ENCODE measurements around the gene CBX8. TPM values are rescaled to one million over a fixed set of nuclear protein-coding genes. Genes with fewer than 3 reads are reported as not detected.

Gene CBX8
- total RNA-seq, 2 experiments from 2014 or later, result 7.0 to 9.4 TPM

DNA sequence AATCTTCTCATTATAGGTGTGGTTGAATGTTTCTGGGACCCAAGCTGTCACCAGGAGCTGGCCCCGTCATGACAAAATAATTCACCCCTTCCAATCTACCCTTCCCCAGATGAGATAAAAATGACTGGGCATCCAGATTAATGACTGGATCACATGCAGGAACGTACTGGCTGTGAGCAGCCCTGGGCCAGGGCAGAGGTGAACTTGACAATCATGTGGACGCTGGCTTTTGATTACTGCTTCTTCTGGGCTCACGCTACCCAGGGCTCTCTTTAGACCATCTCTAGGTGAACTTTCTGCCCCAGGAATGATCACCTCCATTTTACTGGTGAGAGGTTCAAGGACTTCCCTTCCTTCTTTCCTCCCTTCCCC is 24.1 kb upstream of the CBX8 start:
- Mint-ChIP-seq H3K27me3 (peaks cover 19% of the 10 kb centered on the region), H3K4me3 (no peak overlapping the region), H3K36me3 (ENCODE audit: low read depth) (no peaks in the 10 kb centered on the region), H3K4me1 (ENCODE audit: low read depth) (no peaks in the 10 kb centered on the region), H3K9me3 (no peaks in the 10 kb centered on the region), H3K27ac (no peak overlapping the region)
- no peak for DNase-seq
- TF ChIP-seq, protein P1, sequence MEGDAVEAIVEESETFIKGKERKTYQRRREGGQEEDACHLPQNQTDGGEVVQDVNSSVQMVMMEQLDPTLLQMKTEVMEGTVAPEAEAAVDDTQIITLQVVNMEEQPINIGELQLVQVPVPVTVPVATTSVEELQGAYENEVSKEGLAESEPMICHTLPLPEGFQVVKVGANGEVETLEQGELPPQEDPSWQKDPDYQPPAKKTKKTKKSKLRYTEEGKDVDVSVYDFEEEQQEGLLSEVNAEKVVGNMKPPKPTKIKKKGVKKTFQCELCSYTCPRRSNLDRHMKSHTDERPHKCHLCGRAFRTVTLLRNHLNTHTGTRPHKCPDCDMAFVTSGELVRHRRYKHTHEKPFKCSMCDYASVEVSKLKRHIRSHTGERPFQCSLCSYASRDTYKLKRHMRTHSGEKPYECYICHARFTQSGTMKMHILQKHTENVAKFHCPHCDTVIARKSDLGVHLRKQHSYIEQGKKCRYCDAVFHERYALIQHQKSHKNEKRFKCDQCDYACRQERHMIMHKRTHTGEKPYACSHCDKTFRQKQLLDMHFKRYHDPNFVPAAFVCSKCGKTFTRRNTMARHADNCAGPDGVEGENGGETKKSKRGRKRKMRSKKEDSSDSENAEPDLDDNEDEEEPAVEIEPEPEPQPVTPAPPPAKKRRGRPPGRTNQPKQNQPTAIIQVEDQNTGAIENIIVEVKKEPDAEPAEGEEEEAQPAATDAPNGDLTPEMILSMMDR (IDR thresholded peaks at IDR 0.05), result no peak
- POLR2A ChIA-PET, result interaction anchor here (0.7 to 1.4 kb wide), 2 partner anchors 8 to 22 kb away, joined by 3 to 4 read pairs; no protein-coding TSS in a partner anchor
- ATAC-seq, result no peak
- intact Hi-C loops (cut with micrococcal nuclease), result no loop called here
- CTCF ChIA-PET, result interaction anchor here (1.2 kb wide), 1 partner anchor 9 kb away, joined by 3 read pairs; no protein-coding TSS in a partner anchor

DNA sequence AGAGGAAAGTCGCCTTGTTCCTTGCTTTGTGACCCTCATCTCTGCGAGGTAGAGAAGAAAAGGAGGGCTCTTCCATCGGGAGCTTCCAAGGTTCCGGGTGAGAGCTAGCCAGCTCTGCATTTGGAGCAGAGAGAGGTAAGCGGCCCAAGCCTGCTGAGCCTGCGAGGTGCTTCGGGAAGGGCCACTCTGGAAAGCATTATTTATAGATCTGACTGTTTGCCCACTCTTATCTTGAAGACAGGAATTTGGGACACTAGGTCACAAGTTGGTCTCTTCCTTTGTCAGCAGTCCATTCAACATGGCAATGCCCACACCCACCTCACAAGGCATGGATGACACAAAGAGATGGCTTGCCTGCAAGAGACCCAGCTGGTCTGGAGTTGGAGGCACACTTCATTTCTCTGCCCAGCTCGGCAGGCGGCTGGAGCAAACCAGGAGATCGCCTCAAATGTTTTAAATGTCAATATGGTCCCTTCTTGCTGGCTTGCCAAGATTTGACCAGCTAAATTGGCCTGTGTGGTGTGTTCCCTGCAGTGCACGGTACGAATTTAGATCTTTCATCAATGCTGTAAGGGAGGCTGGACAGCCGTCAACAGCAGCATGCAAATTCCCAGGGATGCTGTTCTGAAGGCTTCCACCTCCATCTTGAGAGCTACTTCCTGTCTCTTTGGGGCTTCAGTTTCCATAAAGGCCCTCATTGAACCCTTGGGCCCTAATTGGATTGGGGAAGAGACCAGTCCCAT is 22.8 kb upstream of the CBX8 start:
- Mint-ChIP-seq H3K27me3 (peaks cover 20% of the 10 kb centered on the region), H3K4me1 (ENCODE audit: low read depth) (no peaks in the 10 kb centered on the region), H3K9me3 (no peaks in the 10 kb centered on the region), H3K27ac (no peak overlapping the region), H3K36me3 (ENCODE audit: low read depth) (no peaks in the 10 kb centered on the region), H3K4me3 (no peak overlapping the region)
- ATAC-seq (no peak), DNase-seq (no peak)
- TF ChIP-seq, protein P1 (IDR thresholded peaks at IDR 0.05), result no peak
- intact Hi-C loops (cut with micrococcal nuclease), result no loop called here
- ChIA-PET POLR2A (interaction anchor here (1.3 kb wide), 1 partner anchor 15 kb away, joined by 4 read pairs; no protein-coding TSS in a partner anchor), CTCF (interaction anchor here (0.8 to 1.9 kb wide), 8 partner anchors 9 to 96 kb away, joined by 3 to 6 read pairs (median 4); partner anchors contain the start of gene CBX4)

DNA sequence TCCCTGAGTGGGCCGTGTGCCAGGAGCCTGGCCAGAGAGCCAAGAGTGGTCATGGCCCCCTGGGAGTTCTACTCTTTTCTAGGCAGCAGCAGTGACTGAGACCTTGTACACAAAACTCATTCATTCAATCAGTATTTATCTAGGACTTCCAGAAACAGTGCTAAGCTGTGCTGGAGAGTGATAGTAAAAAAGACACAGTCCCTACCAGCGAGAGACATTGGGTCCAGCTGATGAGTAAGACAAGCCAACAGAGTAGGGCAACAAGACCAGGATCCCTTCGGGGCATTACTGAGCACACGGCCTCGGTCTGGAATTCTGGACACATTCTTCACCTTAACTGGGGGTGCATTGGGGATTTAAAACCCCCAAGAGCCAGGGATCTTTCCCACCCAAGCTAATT is 22.2 kb upstream of the CBX8 start:
- TF ChIP-seq, protein P1 (IDR thresholded peaks at IDR 0.05), result no peak
- H3K36me3 Mint-ChIP-seq (ENCODE audit: low read depth), result no peaks in the 10 kb centered on the region
- intact Hi-C loops (cut with micrococcal nuclease), result no loop called here
- no peaks in the 10 kb centered on the region for H3K9me3 Mint-ChIP-seq
- H3K27me3 Mint-ChIP-seq, result peaks cover 23% of the 10 kb centered on the region
- no peak for DNase-seq
- POLR2A ChIA-PET, result interaction anchor here (0.5 to 2.3 kb wide), 2 partner anchors 20 to 155 kb away, joined by 3 to 8 read pairs; partner anchors contain the start of gene CBX4
- no peak overlapping the region for H3K27ac Mint-ChIP-seq
- peaks cover 5% of the 10 kb centered on the region for H3K4me1 Mint-ChIP-seq (ENCODE audit: low read depth)
- CTCF ChIA-PET, result interaction anchor here (0.9 to 2.2 kb wide), 8 partner anchors 10 to 96 kb away, joined by 3 to 8 read pairs (median 5); partner anchors contain the start of gene CBX4
- no peak for ATAC-seq
- no peak overlapping the region for H3K4me3 Mint-ChIP-seq

DNA sequence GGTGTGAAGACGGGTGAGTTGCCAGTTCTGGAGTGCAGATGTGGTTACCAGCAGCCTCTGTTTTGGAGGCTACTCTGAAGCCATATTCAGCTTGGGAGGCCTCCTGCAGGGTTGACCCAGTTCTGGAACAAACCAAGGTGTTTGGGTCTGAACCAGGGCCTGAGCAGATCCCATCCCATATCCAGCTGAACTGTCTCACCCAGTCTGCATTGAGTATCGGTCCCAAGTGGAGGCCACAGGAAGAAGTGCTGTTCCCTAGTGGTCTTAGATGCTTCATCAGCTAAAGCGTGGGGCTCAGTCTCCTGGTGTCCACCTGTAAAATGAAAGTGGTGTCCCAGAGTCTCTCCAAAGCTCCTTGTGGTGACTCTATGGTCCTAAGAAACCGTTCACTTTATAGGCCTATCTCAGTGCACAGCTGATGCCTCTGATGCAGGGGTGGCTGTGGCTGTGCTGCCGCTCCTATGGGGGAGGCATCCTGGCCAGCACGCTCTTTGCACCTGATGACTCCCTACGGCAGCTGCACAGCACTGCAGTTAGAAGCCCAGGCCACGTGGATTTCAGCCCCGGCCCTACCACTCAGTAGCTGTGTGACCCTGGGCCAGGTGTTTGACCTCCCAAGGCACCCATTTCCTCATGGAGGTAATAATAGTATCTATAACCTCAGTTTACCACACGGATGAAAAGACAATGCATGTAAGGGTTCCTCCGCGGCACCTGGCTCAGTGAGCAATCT is 21.3 kb upstream of the CBX8 start:
- no peak for ATAC-seq
- Mint-ChIP-seq H3K36me3 (ENCODE audit: low read depth) (no peaks in the 10 kb centered on the region), H3K27ac (no peak overlapping the region), H3K4me1 (ENCODE audit: low read depth) (peaks cover 6% of the 10 kb centered on the region), H3K4me3 (no peak overlapping the region), H3K9me3 (no peaks in the 10 kb centered on the region), H3K27me3 (peaks cover 24% of the 10 kb centered on the region)
- DNase-seq, result no peak
- POLR2A ChIA-PET, result interaction anchor here (2.3 kb wide), 1 partner anchor 21 kb away, joined by 8 read pairs; the partner anchor contains the start of gene CBX4
- CTCF ChIA-PET, result interaction anchor here (0.9 to 2.2 kb wide), 14 partner anchors 10 to 97 kb away, joined by 3 to 8 read pairs (median 5); partner anchors contain the start of gene CBX4
- intact Hi-C loops (cut with micrococcal nuclease), result no loop called here
- TF ChIP-seq, protein P1 (IDR thresholded peaks at IDR 0.05), result no peak
